AG04449 (cell line): ENCODE measurements around the gene AP1G1.
A peak's percentile ranks its signal among the peaks of the same experiment; 100 is the strongest.

Experiments used
- CTCF ChIA-PET: fragments of 350-600 bp; formaldehyde crosslinking; extraction: SDS; loops from one replicate; lab custom pipeline; 2021; ENCODE audit warnings: antibody characterized with exemption; lab: Yijun Ruan, JAX
- POLR2A ChIA-PET: fragments of 400-600, 350-600 bp; formaldehyde crosslinking; extraction: SDS; loops from one replicate; lab custom pipeline; 2020; ENCODE audit warnings: antibody characterized with exemption, inconsistent platforms; lab: Yijun Ruan, JAX
- DNase-seq: peaks from one replicate; pipeline ENCODE4 v3.0.0-alpha.2; 2010; ENCODE audit warnings: low read depth, low spot score
- H3K4me3 ChIP-seq: 2 replicates; pipeline ENCODE4 v1.5.1; 2011; ENCODE audit warnings: low read depth, mild to moderate bottlenecking, control low read depth, low read length
- CTCF ChIP-seq: IDR thresholded peaks from one replicate; pipeline ENCODE4 v1.5.1; 2011; ENCODE audit warnings: mild to moderate bottlenecking, moderate library complexity, low read length, control low read depth, inconsistent platforms; ENCODE audit not compliant: insufficient read depth; ENCODE audit errors: missing control alignments

AP1G1 gene

GRCh38 chr16:71709229-71709781, 99.3 kb downstream of the AP1G1 start:
- ChIA-PET POLR2A (interaction anchor here (0.6 kb wide), 1 partner anchor 10 kb away, joined by 3 read pairs; no protein-coding TSS in a partner anchor), CTCF (interaction anchor here (0.9 kb wide), 1 partner anchor 65 kb away, joined by 3 read pairs; no protein-coding TSS in a partner anchor)
- DNase-seq = peak; percentile 24
- no peak for TF ChIP-seq CTCF
- peak overlapping the region; percentile 12; the same call in 1 of the 2 replicates for H3K4me3 ChIP-seq

GRCh38 chr16:71708696-71709095, 99.9 kb downstream of the AP1G1 start:
- POLR2A ChIA-PET = no interaction called here
- CTCF ChIA-PET = no interaction called here
- no peak for TF ChIP-seq CTCF
- no peak for DNase-seq
- H3K4me3 ChIP-seq = no peak overlapping the region

- H3K4me3 ChIP-seq = no peak overlapping the region
These were observed 101.4 kb downstream of the AP1G1 start for GRCh38 chr16:71707199-71707598.

GRCh38 chr16:71706046-71706445, 102.6 kb downstream of the AP1G1 start:
- CTCF ChIA-PET = interaction anchor here (0.7 kb wide), 1 partner anchor 122 kb away, joined by 3 read pairs; no protein-coding TSS in a partner anchor
- DNase-seq = no peak
- POLR2A ChIA-PET = no interaction called here
- no peak for TF ChIP-seq CTCF
- no peak overlapping the region for H3K4me3 ChIP-seq

More at GRCh38 chr16:71707199-71707598, 101.4 kb downstream of the AP1G1 start:
- CTCF ChIA-PET = no interaction called here
- no peak for DNase-seq
- no peak for TF ChIP-seq CTCF
- POLR2A ChIA-PET = no interaction called here

- CTCF ChIA-PET = no interaction called here
- no peak for DNase-seq
- TF ChIP-seq CTCF = no peak
- H3K4me3 ChIP-seq = no peak overlapping the region
- POLR2A ChIA-PET = no interaction called here
These were observed 105.3 kb downstream of the AP1G1 start for GRCh38 chr16:71703333-71703732.

GRCh38 chr16:71700831-71701230, 107.8 kb downstream of the AP1G1 start:
- POLR2A ChIA-PET = no interaction called here
- no peak for DNase-seq
- CTCF ChIA-PET = interaction anchor here (1.1 to 1.4 kb wide), 2 partner anchors 30 to 89 kb away, joined by 4 read pairs; no protein-coding TSS in a partner anchor
- no peak overlapping the region for H3K4me3 ChIP-seq
- no peak for TF ChIP-seq CTCF
